GM19467 (cell line): Measurements from ENCODE around the gene DET1.
"Not testable (repeated sequence)": the region's sequence is repeated elsewhere in the genome, so short reads cannot be mapped to it uniquely, and the experiment has no call there.

ENCODE experiments used
- ATAC-seq: cut with Tn5 transposase; IDR thresholded peaks from one replicate; pipeline ENCODE4 v1.9.1; 2021; ENCODE audit warnings: mild to moderate bottlenecking, moderate library complexity; ENCODE audit not compliant: unreplicated experiment

DET1 gene

GRCh38 chr15:88541111-88541510 lies 5.4 kb downstream of the DET1 start:
- ATAC-seq, result not testable (repeated sequence)

- ATAC-seq, result not testable (repeated sequence)
These were observed 6.1 kb downstream of the DET1 start for GRCh38 chr15:88540350-88540749.

GRCh38 chr15:88539441-88539840 lies 7.0 kb downstream of the DET1 start:
- ATAC-seq, result no peak

- no peak for ATAC-seq
These were observed 7.5 kb downstream of the DET1 start for GRCh38 chr15:88538972-88539371.

GRCh38 chr15:88537591-88538317 lies 8.7 kb downstream of the DET1 start:
- no peak for ATAC-seq

- ATAC-seq, result no peak
These were observed 10.7 kb downstream of the DET1 start for GRCh38 chr15:88535607-88536313.

- no peak for ATAC-seq
These were observed 11.4 kb downstream of the DET1 start for GRCh38 chr15:88535100-88535499.

GRCh38 chr15:88533376-88533775 lies 13.1 kb downstream of the DET1 start:
- no peak for ATAC-seq

- no peak for ATAC-seq
These were observed 17.4 kb downstream of the DET1 start for GRCh38 chr15:88529021-88529630.

GRCh38 chr15:88526247-88526879 lies 20.1 kb downstream of the DET1 start:
- ATAC-seq, result no peak

GRCh38 chr15:88525418-88525817 lies 21.1 kb downstream of the DET1 start:
- no peak for ATAC-seq

- not testable (repeated sequence) for ATAC-seq
These were observed 22.4 kb downstream of the DET1 start for GRCh38 chr15:88524094-88524493.

GRCh38 chr15:88518903-88519302 lies 27.6 kb downstream of the DET1 start:
- no peak for ATAC-seq

GRCh38 chr15:88513195-88513594 lies 33.3 kb downstream of the DET1 start:
- no peak for ATAC-seq

GRCh38 chr15:88512601-88513000 lies 33.9 kb downstream of the DET1 start:
- ATAC-seq, result no peak

GRCh38 chr15:88512078-88512477 lies 34.4 kb downstream of the DET1 start:
- ATAC-seq, result no peak

GRCh38 chr15:88511161-88511560 lies 35.3 kb downstream of the DET1 start:
- no peak for ATAC-seq

- no peak for ATAC-seq
These were observed 36.5 kb downstream of the DET1 start for GRCh38 chr15:88509964-88510363.

- no peak for ATAC-seq
These were observed 37.2 kb downstream of the DET1 start for GRCh38 chr15:88509321-88509720.

GRCh38 chr15:88506628-88507027 lies 39.9 kb downstream of the DET1 start:
- no peak for ATAC-seq

GRCh38 chr15:88505721-88506120 lies 40.8 kb downstream of the DET1 start:
- ATAC-seq, result no peak

- ATAC-seq, result no peak
These were observed 42.0 kb downstream of the DET1 start for GRCh38 chr15:88504445-88504844.
